Hepatocyte (in vitro differentiated cells): ENCODE results near the gene KIFAP3. TPM values are rescaled to one million over a fixed set of nuclear protein-coding genes. Genes with fewer than 3 reads are reported as not detected.

Experiments
- DNase-seq: peaks from one replicate; pipeline ENCODE4 v3.0.0-alpha.2; 2016; ENCODE audit warnings: low spot score
- H2AFZ ChIP-seq: fragments of 200-600 bp; sonication (generic); 2 replicates; pipeline ENCODE4 v1.6.0; 2016; ENCODE audit warnings: antibody characterized with exemption, mild to moderate bottlenecking
- H3K27ac ChIP-seq: fragments of 200-600 bp; sonication (generic); 2 replicates; pipeline ENCODE4 v1.5.1; 2016; ENCODE audit warnings: mild to moderate bottlenecking
- H3K27me3 ChIP-seq: fragments of 200-600 bp; sonication (generic); 2 replicates; pipeline ENCODE4 v1.6.1; 2016
- H3K36me3 ChIP-seq: fragments of 200-600 bp; sonication (generic); replicated peaks from 2 replicates; pipeline ENCODE4 v1.5.1; 2016; ENCODE audit warnings: low read depth; ENCODE audit not compliant: insufficient read depth
- H3K4me1 ChIP-seq: fragments of 200-600 bp; sonication (generic); 2 replicates; pipeline ENCODE4 v1.5.1; 2016; ENCODE audit warnings: mild to moderate bottlenecking, moderate library complexity; ENCODE audit not compliant: insufficient read depth
- H3K4me2 ChIP-seq: fragments of 200-600 bp; sonication (generic); 2 replicates; pipeline ENCODE4 v1.6.0; 2016
- H3K4me3 ChIP-seq: fragments of 200-600 bp; sonication (generic); 2 replicates; pipeline ENCODE4 v1.5.1; 2016; ENCODE audit warnings: mild to moderate bottlenecking
- H3K79me2 ChIP-seq: fragments of 200-600 bp; sonication (generic); 2 replicates; pipeline ENCODE4 v1.6.0; 2017; ENCODE audit warnings: mild to moderate bottlenecking
- H3K9me2 ChIP-seq: fragments of 200-600 bp; sonication (generic); replicated peaks from 2 replicates; pipeline ENCODE4 v1.6.0; 2017; ENCODE audit warnings: mild to moderate bottlenecking; ENCODE audit not compliant: insufficient read depth
- H3K9me3 ChIP-seq: fragments of 200-600 bp; sonication (generic); 2 replicates; pipeline ENCODE4 v1.5.1; 2016; ENCODE audit warnings: low read depth, mild to moderate bottlenecking
- H4K20me1 ChIP-seq: fragments of 200-600 bp; sonication (generic); 2 replicates; pipeline ENCODE4 v1.6.0; 2016; ENCODE audit warnings: mild to moderate bottlenecking; ENCODE audit not compliant: insufficient read depth, poor library complexity, severe bottlenecking
- CTCF ChIP-seq: fragments of 200-600 bp; sonication (generic); IDR thresholded peaks from 2 replicates; pipeline ENCODE4 v1.5.1; 2016; ENCODE audit warnings: antibody characterized with exemption, mild to moderate bottlenecking; ENCODE audit not compliant: poor library complexity
- EZH2 ChIP-seq: fragments of 200-600 bp; sonication (generic); IDR thresholded peaks from 2 replicates; pipeline ENCODE4 v1.6.1; 2016; ENCODE audit warnings: antibody characterized with exemption, mild to moderate bottlenecking, borderline replicate concordance
- EZH2phosphoT487 ChIP-seq: fragments of 200-600 bp; sonication (generic); IDR thresholded peaks from one replicate; pipeline ENCODE4 v1.6.1; 2018; ENCODE audit warnings: antibody characterized with exemption, mild to moderate bottlenecking, low read depth, moderate library complexity; ENCODE audit not compliant: unreplicated experiment, severe bottlenecking
- WGBS: methylation state at CpG from one replicate; pipeline ENCODE4 v1.1.6; 2016; ENCODE audit warnings: low lambda C conversion rate; ENCODE audit errors: missing lambda C conversion rate; 5-methylcytosine and 5-hydroxymethylcytosine counted together
- polyA plus RNA-seq: library from polyadenylated mRNA; unstranded; fragments of >200 nt; fragmentation: Nextera tagmentation; extraction: Ambion mirVana; gene quantifications from 2 replicates; pipeline ENCODE4 v1.2.1, GENCODE V29; 2016
- total RNA-seq: library from RNA; depleted of rRNA; stranded (reverse); fragments of >200 nt; gene quantifications from 2 replicates; pipeline ENCODE4 v1.2.3, GENCODE V29; 2014

Gene KIFAP3
- total and polyA plus RNA-seq, 2 experiments from 2014 or later: 15.4 to 28.2 TPM

GRCh38 chr1:170068923-170069322, 5.6 kb downstream of the KIFAP3 start:
- Histone ChIP-seq H3K9me3 (no peaks in the 10 kb centered on the region), H3K36me3 (no peaks in the 10 kb centered on the region), H3K27me3 (no peaks in the 10 kb centered on the region), H3K4me2 (no peak overlapping the region), H2AFZ (no peak overlapping the region), H3K79me2 (peaks cover 56% of the 10 kb centered on the region), H3K9me2 (no peaks in the 10 kb centered on the region), H3K4me1 (no peaks in the 10 kb centered on the region), H3K27ac (no peak overlapping the region), H3K4me3 (no peak overlapping the region), H4K20me1 (no peaks in the 10 kb centered on the region)
- TF ChIP-seq EZH2 (no peak), EZH2phosphoT487 (no peak), CTCF (no peak)
- DNase-seq: no peak

- no peak overlapping the region for H3K27ac ChIP-seq
- H3K27me3 ChIP-seq: no peaks in the 10 kb centered on the region
- whole genome bisulfite sequencing: 69% methylated on average over 3 of the region's 3 CpGs
- no peak overlapping the region for H2AFZ ChIP-seq
- no peaks in the 10 kb centered on the region for H4K20me1 ChIP-seq
- peaks cover 41% of the 10 kb centered on the region for H3K79me2 ChIP-seq
- no peaks in the 10 kb centered on the region for H3K4me1 ChIP-seq
- no peaks in the 10 kb centered on the region for H3K9me3 ChIP-seq
- no peak for DNase-seq
- H3K36me3 ChIP-seq: no peaks in the 10 kb centered on the region
- peak overlapping the region; percentile 22 for H3K4me2 ChIP-seq
- no peaks in the 10 kb centered on the region for H3K9me2 ChIP-seq
- TF ChIP-seq EZH2phosphoT487: no peak
- no peak for TF ChIP-seq EZH2
- TF ChIP-seq CTCF: no peak
- H3K4me3 ChIP-seq: no peak overlapping the region
These were observed 7.2 kb downstream of the KIFAP3 start for GRCh38 chr1:170067253-170067819.

- Histone ChIP-seq H3K27me3 (no peaks in the 10 kb centered on the region), H3K27ac (no peak overlapping the region), H3K9me3 (no peaks in the 10 kb centered on the region), H4K20me1 (no peaks in the 10 kb centered on the region), H3K4me1 (no peaks in the 10 kb centered on the region), H3K36me3 (no peaks in the 10 kb centered on the region), H2AFZ (no peak overlapping the region), H3K4me3 (no peak overlapping the region), H3K4me2 (no peak overlapping the region), H3K79me2 (peaks cover 23% of the 10 kb centered on the region), H3K9me2 (no peaks in the 10 kb centered on the region)
- WGBS: 63% methylated on average over 1 of the region's 1 CpG
- TF ChIP-seq EZH2phosphoT487 (no peak), EZH2 (no peak), CTCF (no peak)
- no peak for DNase-seq
These were observed 9.7 kb downstream of the KIFAP3 start for GRCh38 chr1:170064821-170065220.
